GM19455 (cell line): ENCODE measurements around the gene CXCL8.
A peak's percentile ranks its signal among the peaks of the same experiment; 100 is the strongest.
"Not testable (repeated sequence)": the region's sequence is repeated elsewhere in the genome, so short reads cannot be mapped to it uniquely, and the experiment has no call there.

Source experiments
- ATAC-seq: cut with Tn5 transposase; IDR thresholded peaks from one replicate; pipeline ENCODE4 v1.9.1; 2021; ENCODE audit not compliant: unreplicated experiment

Gene CXCL8

DNA sequence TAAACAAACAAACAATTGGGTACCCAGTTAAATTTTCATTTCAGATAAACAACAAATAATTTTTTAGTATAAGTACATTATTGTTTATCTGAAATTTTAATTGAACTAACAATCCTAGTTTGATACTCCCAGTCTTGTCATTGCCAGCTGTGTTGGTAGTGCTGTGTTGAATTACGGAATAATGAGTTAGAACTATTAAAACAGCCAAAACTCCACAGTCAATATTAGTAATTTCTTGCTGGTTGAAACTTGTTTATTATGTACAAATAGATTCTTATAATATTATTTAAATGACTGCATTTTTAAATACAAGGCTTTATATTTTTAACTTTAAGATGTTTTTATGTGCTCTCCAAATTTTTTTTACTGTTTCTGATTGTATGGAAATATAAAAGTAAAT lies 2.9 kb downstream of the CXCL8 start:
- ATAC-seq, result no peak

DNA sequence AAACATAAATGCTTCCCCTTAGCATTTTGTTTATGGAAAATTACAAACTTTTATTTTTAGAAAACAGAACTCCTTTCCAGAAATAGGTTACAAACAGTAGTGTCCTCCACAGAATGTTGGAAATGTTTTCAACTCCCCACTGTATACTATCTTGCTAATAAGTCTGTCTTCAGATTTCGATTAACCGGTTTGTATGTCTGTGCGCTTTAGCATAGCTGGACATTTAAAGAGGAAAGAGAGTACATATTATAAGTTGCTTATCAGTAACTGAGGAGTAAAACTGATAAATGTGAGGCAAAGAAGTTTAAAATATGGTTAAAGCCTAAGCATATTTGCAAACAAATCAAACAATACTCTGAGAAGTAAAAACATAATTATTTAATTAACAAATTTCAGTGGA lies 3.4 kb downstream of the CXCL8 start:
- ATAC-seq, result no peak

DNA sequence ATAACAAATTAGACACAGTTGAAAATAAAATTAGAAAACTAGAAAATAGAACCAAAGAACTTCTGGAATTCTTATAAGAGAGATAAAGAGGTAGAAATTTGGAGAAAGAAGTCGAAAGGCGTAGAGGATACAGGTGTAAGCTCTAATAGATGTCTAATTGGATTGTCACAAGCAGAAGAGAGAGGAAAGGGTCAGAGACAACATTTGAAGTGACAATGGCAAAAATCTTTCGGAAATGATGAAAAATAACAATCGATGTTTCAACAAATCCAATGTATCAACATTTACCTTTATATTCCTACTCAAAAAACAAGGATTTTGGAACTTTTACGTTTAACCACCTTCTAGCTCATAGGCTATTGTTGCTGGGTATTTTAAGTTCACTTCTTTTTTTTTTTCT lies 3.8 kb downstream of the CXCL8 start:
- ATAC-seq, result no peak

DNA sequence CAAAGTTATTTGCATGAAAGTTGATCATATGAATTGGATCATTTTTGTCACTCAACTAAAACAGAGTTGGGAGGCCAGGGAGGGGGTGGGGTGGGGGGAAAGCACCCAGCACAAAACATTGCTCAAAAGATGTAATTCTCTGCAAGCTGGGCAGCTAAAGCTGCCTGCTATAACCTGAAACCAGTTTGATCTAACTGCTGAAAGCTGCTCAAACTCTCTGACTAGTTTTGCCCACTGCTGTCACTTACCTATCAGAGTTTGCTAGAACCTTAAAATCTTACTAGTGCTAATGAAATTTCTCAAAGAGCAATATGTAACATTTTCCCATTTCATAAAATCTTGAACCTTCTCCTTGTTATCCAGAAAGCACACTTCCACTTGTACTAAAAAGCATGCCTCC lies 10.4 kb downstream of the CXCL8 start:
- peak; percentile 41 for ATAC-seq

DNA sequence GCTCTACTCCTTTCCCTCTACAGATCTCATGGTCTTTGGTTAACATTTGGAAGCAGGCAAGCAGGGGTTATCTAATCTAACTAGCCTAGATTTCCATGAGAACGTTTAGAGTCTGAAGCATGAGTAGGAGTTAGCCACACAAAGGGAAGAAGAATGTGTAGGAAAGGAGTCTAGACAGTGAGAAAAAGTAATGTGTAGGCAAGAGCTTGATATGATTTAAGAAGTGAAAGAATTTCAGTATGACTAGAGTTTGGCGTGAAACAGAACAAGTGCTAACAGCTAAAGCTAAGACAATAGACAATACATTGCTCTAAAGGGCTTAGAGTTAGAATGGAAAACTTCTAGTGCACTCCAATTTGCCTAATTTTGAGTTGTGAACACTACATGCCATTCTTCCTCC lies 10.8 kb downstream of the CXCL8 start:
- peak; percentile 79 for ATAC-seq

DNA sequence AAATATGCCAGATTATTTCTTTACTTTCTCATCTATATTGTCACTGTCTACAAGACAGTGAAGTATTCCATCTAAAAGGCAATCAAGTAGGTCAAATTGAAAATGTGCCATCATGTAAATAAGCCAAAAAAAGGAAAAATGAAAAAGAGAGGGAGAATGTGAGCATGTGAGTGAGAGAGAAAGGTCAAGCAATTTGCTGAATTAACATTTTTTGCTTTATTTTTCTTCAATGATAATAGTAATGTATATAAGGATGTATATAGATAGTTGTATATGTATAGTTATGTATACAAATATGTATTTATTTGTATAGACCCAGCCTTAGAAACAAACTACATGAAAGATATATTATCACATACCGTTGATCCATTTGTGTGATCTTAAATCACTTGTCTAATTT lies 11.5 kb downstream of the CXCL8 start:
- no peak for ATAC-seq

DNA sequence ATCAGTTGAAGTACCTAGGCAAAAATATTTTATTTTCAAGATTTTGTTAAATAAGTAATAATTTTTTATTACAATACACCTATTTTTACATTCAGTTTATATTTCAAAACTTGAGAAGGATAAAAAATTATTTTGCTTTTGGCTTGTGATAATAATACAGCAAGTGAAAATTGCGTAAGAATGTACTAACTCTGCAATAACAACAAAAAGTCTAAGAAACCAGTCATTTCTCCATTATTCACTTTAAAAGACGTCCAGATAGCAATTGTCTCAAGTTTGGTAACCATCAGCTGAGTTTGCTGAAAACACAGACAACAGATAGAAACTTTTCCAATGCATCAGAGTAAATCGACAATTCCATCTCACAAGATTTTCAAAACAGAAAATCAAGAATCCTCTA lies 12.1 kb downstream of the CXCL8 start:
- no peak for ATAC-seq

DNA sequence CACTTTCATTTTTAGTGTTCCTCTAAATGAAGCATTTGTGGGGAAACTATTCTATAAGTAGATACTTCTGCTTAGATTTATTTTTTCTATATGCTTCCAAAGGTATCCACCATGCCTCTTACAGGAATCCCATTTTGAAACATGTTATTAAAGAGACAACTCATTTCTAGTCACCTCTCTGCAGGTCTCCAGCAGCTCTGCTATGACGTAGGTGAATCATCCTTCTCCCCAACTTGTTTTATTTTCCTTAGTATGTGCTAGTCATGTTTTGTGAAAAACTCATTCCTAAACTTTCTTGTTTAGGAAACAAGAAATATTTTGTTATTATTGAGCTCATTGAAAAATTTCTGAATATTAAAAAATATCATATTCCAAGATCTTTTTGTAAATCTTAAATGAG lies 12.8 kb downstream of the CXCL8 start:
- no peak for ATAC-seq

DNA sequence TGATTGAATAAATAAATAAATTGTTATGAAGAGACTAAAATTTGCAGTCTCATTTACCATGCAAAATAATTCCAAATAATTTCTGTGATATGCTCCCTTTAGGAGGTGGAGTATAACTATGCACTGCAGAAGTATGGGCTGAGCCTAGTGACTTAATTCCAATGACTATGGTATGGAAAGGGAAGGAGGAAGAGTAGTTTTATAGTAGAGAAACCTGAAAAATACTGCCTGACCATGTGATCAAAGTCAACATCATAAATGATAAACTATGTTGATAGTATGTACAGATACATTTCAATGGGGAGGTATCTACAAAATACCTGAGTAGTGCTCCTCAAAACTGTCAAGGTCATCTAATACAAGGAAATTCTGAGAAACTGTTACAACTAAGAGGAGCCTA lies 14.6 kb downstream of the CXCL8 start:
- ATAC-seq, result no peak

DNA sequence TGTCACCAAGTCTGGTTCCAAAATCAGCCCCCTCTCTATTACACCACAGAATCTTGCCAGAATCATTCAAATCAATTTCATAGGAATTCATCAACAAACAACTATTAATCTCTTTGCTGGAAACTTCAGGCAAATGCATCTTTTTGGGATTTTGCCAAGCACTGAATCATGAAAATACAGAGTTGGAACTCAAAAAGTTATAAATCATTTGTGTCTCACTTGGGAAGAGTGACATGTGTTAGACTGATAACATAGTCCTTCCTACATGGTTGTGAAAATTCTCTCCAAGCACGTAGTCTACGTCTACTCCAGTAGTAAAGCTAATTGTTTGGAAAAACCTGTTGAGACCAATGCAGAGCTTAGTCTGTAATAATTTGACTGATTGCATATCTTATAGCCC lies 19.0 kb downstream of the CXCL8 start:
- no peak for ATAC-seq

DNA sequence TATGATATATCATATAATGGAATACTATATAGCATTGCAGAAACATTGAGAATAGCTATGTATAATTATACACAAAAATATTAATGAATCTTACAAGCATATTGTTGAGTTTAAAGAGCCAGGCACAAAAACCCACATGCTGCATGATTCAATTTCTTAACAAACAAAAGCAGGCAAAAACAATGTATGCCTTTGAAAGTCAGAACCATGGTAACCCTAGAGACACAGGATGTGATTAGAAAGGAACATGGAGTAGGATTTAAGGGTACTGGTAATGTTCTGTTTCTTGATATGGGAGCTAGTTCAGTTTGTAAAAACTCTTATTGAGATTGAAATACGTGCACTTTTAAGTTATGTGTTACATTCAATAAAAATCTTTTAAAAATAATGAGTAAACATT lies 21.5 kb downstream of the CXCL8 start:
- no peak for ATAC-seq

DNA sequence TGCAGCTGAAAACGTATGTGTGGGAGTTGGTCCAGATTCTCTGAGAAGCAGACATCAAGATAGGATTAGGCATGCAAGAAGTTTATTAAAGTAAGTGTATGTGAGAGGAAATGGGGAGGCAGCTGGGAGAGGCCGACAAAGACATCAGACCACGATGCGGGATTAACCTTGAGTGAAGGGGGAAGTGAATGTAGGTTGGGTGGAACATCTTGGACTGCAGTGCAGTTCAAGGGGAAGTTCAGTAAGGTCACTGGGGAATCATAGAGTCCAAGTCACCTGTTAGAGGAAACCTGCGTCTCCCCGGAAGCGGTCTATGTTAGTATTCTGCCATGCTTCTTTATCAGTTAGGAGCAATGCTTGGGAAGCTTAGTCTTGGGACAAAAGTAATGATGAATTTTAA lies 22.0 kb downstream of the CXCL8 start:
- no peak for ATAC-seq

DNA sequence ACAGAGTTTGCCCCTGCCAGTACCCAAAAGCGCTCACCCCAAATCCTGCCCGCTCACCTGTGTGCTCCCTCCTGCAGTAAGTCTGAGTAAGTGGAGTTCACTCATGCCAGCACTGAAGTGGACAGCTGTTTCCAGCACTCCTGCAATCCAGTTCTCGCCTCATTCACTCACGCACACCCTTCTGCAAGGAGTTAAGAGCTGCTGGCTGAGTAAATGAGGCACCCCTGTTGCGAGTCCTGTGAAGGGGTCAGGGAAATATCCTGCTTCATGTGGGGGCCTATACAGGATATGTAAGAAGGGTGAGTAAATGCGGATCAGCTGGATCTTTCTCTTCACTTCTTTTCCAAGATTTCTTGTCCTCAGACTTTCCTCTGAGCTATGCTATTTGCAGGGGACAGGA lies 23.5 kb downstream of the CXCL8 start:
- ATAC-seq, result no peak

DNA sequence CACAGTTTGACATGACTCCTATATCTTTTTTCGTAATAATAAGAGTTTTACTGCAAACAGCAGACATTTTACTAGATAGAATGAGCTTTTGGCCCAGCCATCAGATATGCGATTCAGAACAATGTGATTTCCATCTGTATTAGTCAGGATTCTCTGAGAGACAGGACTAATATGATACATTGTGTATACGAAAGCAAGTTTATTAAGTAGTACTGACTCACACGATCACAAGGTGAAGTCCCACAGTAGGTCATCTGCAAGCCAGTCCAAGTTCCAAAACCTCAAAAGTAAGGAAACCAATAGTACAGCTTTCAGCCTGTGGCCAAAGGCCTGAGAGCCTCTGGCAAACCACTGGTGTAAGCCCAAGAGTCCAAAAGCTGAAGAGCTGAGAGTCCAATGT lies 24.1 kb downstream of the CXCL8 start:
- ATAC-seq, result no peak

DNA sequence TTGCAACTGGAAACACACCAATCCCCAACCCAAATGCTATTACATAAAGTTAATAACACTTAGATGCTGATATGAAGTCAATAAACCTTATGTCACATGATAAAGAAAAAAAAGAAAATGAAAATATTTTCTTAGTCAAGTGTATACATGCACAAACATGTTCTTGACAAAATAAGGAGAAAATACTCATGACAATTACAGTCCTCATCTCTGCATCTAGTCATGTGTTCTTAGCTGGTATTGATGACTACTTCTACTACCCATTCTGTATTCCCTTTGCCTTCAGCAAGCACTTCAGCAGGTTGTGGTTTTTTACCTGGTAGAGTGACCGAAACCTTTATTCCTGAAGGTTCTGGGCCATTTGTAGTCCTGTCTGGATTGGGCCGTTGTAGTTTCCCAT lies 24.9 kb downstream of the CXCL8 start:
- ATAC-seq, result no peak

DNA sequence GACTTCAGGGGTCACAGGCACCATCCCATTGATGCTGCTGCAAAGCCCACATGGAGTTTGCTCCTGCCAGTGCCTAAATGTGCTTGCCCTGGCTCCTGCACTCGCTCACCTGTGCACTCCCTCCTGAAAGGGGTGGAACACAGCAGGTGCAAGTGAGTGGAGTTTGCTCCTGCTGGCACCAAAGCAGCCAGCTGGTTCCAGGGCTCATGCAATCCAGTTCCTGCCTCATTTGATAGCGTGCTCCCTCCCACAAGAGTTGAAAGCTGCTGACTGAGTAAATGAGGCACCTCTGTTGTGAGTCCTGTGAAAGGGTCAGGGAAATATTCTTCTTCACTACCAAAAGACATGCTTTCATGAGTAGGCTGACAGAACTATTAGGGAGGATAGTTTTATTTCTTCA lies 30.5 kb downstream of the CXCL8 start:
- no peak for ATAC-seq

DNA sequence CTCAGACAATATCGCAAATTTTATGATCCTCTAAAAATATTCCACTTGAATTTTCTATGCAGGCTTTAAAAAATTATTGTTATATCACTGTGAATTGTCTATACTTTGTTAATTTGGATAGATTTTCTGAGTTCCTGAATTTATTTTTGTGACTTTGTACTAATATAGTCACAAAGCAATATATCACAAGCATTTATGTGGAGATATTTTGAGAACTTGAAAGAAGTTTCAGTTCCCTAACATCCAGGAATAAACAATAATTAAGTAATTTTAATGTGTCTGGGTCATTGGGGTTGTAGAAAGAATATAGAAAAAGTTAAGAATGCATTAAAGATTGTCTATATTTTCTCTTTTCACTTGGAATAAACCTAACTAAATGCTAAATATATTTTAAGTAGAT lies 32.0 kb downstream of the CXCL8 start:
- ATAC-seq, result no peak

DNA sequence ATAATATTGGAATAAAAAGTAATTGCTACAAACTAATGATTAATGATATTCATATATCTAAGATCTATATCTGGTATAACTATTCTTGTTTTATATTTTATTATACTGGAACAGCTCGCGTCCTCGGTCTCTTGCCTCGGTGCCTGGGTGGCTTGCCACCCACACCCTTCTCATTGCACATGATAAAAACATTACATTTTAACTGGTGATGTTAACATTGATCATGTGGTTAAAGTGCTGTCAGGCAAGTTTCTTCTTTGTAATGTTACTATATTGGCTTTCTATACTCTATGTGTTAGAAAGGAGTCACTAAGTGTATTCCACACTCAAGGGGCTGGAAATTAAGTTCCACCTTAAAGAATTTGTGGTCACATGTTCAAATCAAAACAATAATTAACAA lies 34.0 kb downstream of the CXCL8 start:
- ATAC-seq, result not testable (repeated sequence)

DNA sequence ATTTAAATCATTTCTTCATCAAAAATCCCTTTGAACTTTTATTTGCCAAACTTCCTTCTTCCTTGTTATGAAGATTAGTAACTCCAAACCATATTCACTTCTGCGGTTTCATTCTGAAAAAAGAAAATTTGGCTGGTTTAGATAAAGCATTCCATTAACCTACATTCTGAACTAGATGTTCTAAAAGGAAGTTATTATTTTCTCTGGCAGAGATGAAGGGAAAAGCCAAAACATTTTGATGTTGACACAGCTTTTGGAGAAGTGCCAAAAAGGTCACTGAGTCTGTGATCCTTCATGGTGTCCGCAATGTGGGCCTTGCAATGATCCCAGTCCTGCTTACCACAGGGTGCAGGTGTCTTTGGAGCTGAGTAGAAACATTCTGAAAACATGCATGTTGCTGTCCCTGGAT lies 36.0 kb downstream of the CXCL8 start:
- ATAC-seq, result no peak

DNA sequence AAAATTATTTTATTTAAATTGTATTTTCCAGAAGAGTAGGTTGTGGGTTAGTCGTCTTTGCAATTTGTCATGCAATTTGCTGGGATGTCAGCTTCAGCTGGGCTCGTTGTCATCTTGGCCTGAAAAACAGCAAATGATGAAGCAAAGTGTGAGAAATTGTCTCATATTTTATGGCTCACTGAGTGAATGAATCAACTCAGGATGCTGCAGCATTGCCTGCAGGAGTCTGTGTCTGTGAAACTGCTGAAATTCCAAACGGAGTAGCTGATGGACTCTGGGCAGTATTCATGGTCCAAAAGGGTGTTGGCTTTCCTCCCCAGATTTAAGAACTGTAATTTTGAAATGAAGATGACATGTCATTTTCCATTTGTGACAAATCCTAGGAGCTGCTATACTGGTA lies 37.2 kb downstream of the CXCL8 start:
- no peak for ATAC-seq

DNA sequence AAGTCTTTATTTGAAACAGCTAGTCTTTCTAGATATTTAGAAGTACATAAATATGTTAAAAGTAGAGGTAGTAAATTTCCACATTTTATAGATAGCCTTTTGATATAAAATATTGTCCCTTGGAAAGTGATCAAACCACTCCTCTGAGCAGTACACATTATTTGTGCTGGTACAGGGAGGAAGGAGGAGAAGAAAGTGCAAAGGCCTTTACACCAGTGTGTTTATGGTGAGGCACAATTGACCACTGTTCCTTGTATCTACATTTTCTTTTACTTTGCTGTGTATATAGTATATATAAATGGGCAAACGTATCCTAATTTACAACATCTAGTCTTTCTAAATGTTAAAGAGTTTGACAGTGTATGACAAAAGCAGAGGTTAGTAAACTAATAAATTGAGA lies 39.9 kb downstream of the CXCL8 start:
- no peak for ATAC-seq

DNA sequence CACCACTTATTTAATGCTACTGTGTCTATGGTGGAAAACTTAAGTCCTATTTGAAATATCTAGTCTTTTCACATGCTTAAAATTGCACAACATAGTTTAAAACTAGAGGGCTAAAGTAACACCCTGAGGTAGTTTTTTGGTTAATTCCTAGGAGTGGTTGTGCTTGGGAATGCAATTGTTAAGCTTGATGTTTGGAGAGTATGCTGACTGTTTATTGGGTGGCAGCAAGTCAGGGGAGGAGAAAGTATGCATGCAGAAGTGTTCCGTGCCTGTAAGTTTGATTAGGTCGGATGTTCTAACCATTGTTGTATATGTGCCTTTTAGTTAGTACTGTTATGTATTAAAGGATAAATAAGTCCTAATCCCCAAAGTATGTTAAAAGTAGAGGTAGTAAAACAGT lies 40.5 kb downstream of the CXCL8 start:
- no peak for ATAC-seq

DNA sequence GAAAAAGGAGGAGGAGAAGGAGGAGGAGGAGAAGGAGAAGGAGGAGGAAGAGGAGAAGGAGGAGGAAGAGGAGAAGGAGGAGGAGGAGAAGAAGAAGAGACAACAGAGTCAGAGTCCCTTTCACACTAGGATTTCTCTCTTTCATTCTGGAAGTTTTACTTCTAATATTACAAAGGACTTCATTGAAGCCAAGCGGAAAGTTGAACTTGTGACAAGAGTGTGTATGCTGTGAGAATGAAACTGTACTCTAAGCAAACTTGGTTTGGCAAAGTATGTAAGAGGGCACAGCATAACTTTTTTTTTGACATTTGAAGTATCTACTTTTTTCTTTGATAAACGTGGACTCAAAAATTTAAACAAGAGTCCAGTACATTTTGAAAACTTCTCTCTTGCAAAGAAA lies 48.0 kb downstream of the CXCL8 start:
- ATAC-seq, result no peak
